ENCODE results near the gene MACROD2.

Gene MACROD2

GRCh38 chr20:14830899-14831298 is 835.6 kb downstream of the MACROD2 start:
- no peak for DNase-seq

GRCh38 chr20:14832630-14833029 is 837.3 kb downstream of the MACROD2 start:
- DNase-seq = no peak

- no peak for DNase-seq
Observed at GRCh38 chr20:14838663-14839628, 843.6 kb downstream of the MACROD2 start.

- DNase-seq = no peak
Observed at GRCh38 chr20:14845199-14846160, 850.2 kb downstream of the MACROD2 start.

- DNase-seq = no peak
Observed at GRCh38 chr20:14848806-14849205, 853.5 kb downstream of the MACROD2 start.

GRCh38 chr20:14853079-14853478 is 857.8 kb downstream of the MACROD2 start:
- DNase-seq = no peak

GRCh38 chr20:14855171-14855570 is 859.9 kb downstream of the MACROD2 start:
- no peak for DNase-seq

- no peak for DNase-seq
Observed at GRCh38 chr20:14859627-14860026, 864.3 kb downstream of the MACROD2 start.

- DNase-seq = no peak
Observed at GRCh38 chr20:14860410-14860814, 865.1 kb downstream of the MACROD2 start.

GRCh38 chr20:14861028-14861699 is 865.8 kb downstream of the MACROD2 start:
- DNase-seq = no peak

GRCh38 chr20:14865169-14865568 is 869.9 kb downstream of the MACROD2 start:
- no peak for DNase-seq

- no peak for DNase-seq
Observed at GRCh38 chr20:14865731-14866130, 870.4 kb downstream of the MACROD2 start.

GRCh38 chr20:14866841-14867514 is 871.7 kb downstream of the MACROD2 start:
- DNase-seq = no peak

GRCh38 chr20:14877301-14878028 is 882.1 kb downstream of the MACROD2 start:
- no peak for DNase-seq

- no peak for DNase-seq
Observed at GRCh38 chr20:14878676-14879019, 883.3 kb downstream of the MACROD2 start.

- no peak for DNase-seq
Observed at GRCh38 chr20:14879020-14879697, 883.8 kb downstream of the MACROD2 start.

GRCh38 chr20:14879839-14880238 is 884.5 kb downstream of the MACROD2 start:
- no peak for DNase-seq

GRCh38 chr20:14881518-14881917 is 886.2 kb downstream of the MACROD2 start:
- DNase-seq = no peak

- DNase-seq = no peak
Observed at GRCh38 chr20:14882157-14882556, 886.8 kb downstream of the MACROD2 start.

- DNase-seq = no peak
Observed at GRCh38 chr20:14882846-14883245, 887.5 kb downstream of the MACROD2 start.

GRCh38 chr20:14883324-14883723 is 888.0 kb downstream of the MACROD2 start:
- no peak for DNase-seq

Data from T-helper 1 cell (primary cell).